Measurements from ENCODE around the gene PRR5.

PRR5 gene

GRCh38 chr22:44697423-44698141 lies 4.4 kb upstream of the PRR5 start:
- no peak for FAIRE-seq

- FAIRE-seq, result no peak
Observed at GRCh38 chr22:44698531-44699421, 3.2 kb upstream of the PRR5 start.

- no peak for FAIRE-seq
Observed at GRCh38 chr22:44700456-44700855, 1.5 kb upstream of the PRR5 start.

GRCh38 chr22:44701187-44701790 lies 715 bp upstream of the PRR5 start:
- FAIRE-seq, result no peak

GRCh38 chr22:44702479-44703198 lies 635 bp downstream of the PRR5 start:
- FAIRE-seq, result no peak

- FAIRE-seq, result no peak
Observed at GRCh38 chr22:44703255-44703870, 1.4 kb downstream of the PRR5 start.

GRCh38 chr22:44704159-44705021 lies 2.4 kb downstream of the PRR5 start:
- no peak for FAIRE-seq

GRCh38 chr22:44705022-44705297 lies 3.0 kb downstream of the PRR5 start:
- no peak for FAIRE-seq

GRCh38 chr22:44706488-44706887 lies 4.5 kb downstream of the PRR5 start:
- FAIRE-seq, result no peak

GRCh38 chr22:44707178-44707577 lies 5.2 kb downstream of the PRR5 start:
- FAIRE-seq, result no peak

GRCh38 chr22:44707752-44708151 lies 5.7 kb downstream of the PRR5 start:
- no peak for FAIRE-seq

- no peak for FAIRE-seq
Observed at GRCh38 chr22:44709881-44710392, 7.9 kb downstream of the PRR5 start.

GRCh38 chr22:44710474-44711240 lies 8.7 kb downstream of the PRR5 start:
- no peak for FAIRE-seq

GRCh38 chr22:44711241-44711560 lies 9.2 kb downstream of the PRR5 start:
- FAIRE-seq, result no peak

- FAIRE-seq, result no peak
Observed at GRCh38 chr22:44711690-44712555, 9.9 kb downstream of the PRR5 start.

GRCh38 chr22:44712962-44713361 lies 11.0 kb downstream of the PRR5 start:
- FAIRE-seq, result no peak

GRCh38 chr22:44714703-44715350 lies 12.8 kb downstream of the PRR5 start:
- FAIRE-seq, result no peak

GRCh38 chr22:44718418-44718817 lies 16.4 kb downstream of the PRR5 start:
- no peak for FAIRE-seq

GRCh38 chr22:44719586-44720368 lies 17.8 kb downstream of the PRR5 start:
- FAIRE-seq, result no peak
